NT2/D1 (cell line): ENCODE measurements around the gene SUPT5H.

Experiments used
- DNase-seq: peaks from one replicate; pipeline ENCODE4 v3.0.0-alpha.2; 2011; ENCODE audit warnings: low read depth, low spot score
- H3K27me3 ChIP-seq: 2 replicates; pipeline ENCODE4 v1.6.0; 2011; ENCODE audit warnings: mild to moderate bottlenecking; ENCODE audit not compliant: insufficient read length, insufficient read depth
- H3K36me3 ChIP-seq: 2 replicates; pipeline ENCODE4 v1.6.1; 2011; ENCODE audit warnings: mild to moderate bottlenecking, low read length, mixed read lengths; ENCODE audit not compliant: insufficient read depth, insufficient read length
- H3K4me1 ChIP-seq: 2 replicates; pipeline ENCODE4 v1.5.1; 2011; ENCODE audit not compliant: insufficient read depth, insufficient read length
- H3K4me3 ChIP-seq: 2 replicates; pipeline ENCODE4 v1.5.1; 2011; ENCODE audit warnings: low read depth; ENCODE audit not compliant: insufficient read length
- H3K9ac ChIP-seq: 2 replicates; pipeline ENCODE4 v1.6.0; 2011; ENCODE audit warnings: low read depth; ENCODE audit not compliant: insufficient read length
- H3K9me3 ChIP-seq: 2 replicates; pipeline ENCODE4 v1.5.1; 2011; ENCODE audit warnings: mild to moderate bottlenecking, low read length; ENCODE audit not compliant: insufficient read depth
- SUZ12 ChIP-seq: IDR thresholded peaks from 2 replicates; pipeline ENCODE4 v1.6.1; 2011; ENCODE audit not compliant: insufficient read length, insufficient read depth; ENCODE audit errors: extremely low read depth
- YY1 ChIP-seq: IDR thresholded peaks from 2 replicates; pipeline ENCODE4 v1.6.1; 2011; ENCODE audit not compliant: insufficient read length, insufficient read depth
- ZNF274 ChIP-seq: IDR thresholded peaks from 2 replicates; pipeline ENCODE4 v1.6.1; 2011; ENCODE audit warnings: mild to moderate bottlenecking, low read depth, low read length

SUPT5H gene

GRCh38 chr19:39515551-39516191 lies 70.3 kb downstream of the SUPT5H start:
- no peak for DNase-seq
- Histone ChIP-seq H3K9ac (peak overlapping the region; percentile 87), H3K9me3 (no peaks in the 10 kb centered on the region), H3K4me3 (peak overlapping the region; percentile 75), H3K36me3 (no peaks in the 10 kb centered on the region), H3K27me3 (peaks cover 28% of the 10 kb centered on the region), H3K4me1 (no peaks in the 10 kb centered on the region)
- no peak for TF ChIP-seq SUZ12
- no peak for TF ChIP-seq YY1
- TF ChIP-seq ZNF274, result no peak

DNA sequence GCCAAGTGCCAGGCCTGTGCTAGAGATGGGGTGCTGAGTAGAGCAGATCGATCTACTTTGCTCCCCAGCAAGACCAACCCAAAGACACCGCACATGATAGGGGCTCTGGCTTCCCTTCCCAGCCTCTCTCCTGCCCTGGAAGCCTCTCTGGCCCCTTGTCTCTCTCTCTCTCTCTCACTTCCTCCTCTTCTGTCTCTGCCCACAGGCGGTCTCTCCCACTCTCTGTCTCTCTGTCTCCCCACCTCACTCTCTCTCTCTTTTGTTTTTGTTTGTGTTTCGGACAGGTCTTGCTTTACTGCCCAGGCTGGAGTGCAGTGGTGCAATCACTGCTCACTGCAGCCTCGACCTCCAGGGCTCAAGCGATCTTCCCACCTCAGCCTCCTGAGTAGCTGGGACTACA lies 70.9 kb downstream of the SUPT5H start:
- Histone ChIP-seq H3K27me3 (peaks cover 28% of the 10 kb centered on the region), H3K9ac (peak overlapping the region; percentile 87), H3K36me3 (no peaks in the 10 kb centered on the region), H3K4me3 (peak overlapping the region; percentile 75), H3K9me3 (no peaks in the 10 kb centered on the region), H3K4me1 (no peaks in the 10 kb centered on the region)
- no peak for DNase-seq
- no peak for TF ChIP-seq SUZ12

- H3K9me3 ChIP-seq, result no peaks in the 10 kb centered on the region
- H3K4me3 ChIP-seq, result no peak overlapping the region
- peaks cover 28% of the 10 kb centered on the region for H3K27me3 ChIP-seq
- no peak for DNase-seq
- no peak overlapping the region for H3K9ac ChIP-seq
- no peaks in the 10 kb centered on the region for H3K36me3 ChIP-seq
- TF ChIP-seq SUZ12 (no peak), ZNF274 (no peak), YY1 (no peak)
- H3K4me1 ChIP-seq, result no peaks in the 10 kb centered on the region
Observed at GRCh38 chr19:39517432-39517831, 72.0 kb downstream of the SUPT5H start.

DNA sequence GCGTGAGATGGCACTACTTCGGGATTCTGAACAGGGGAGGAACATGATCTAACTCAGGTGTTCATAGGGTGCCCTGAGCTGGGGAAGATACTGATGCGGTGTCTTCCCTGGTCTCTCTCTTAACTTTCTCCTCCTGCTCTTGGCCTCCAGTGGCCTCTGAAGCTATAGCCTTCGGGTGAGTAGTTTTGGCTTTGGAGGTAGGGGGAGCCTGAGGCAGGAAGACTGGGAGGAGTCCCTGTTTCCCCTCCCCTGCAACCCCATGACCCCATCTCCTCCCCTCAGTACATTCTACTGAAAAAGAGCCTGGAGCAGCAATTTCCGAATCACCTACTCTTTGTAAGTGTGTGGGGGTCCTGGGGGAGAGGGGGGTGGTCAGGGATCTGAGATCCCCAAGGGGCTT lies 73.1 kb downstream of the SUPT5H start:
- peak overlapping the region; percentile 23 for H3K4me3 ChIP-seq
- TF ChIP-seq ZNF274 (no peak), SUZ12 (no peak), YY1 (no peak)

GRCh38 chr19:39518975-39519374 lies 73.6 kb downstream of the SUPT5H start:
- Histone ChIP-seq H3K9ac (peak overlapping the region; percentile 61), H3K9me3 (no peaks in the 10 kb centered on the region), H3K27me3 (peaks cover 22% of the 10 kb centered on the region), H3K36me3 (no peaks in the 10 kb centered on the region), H3K4me1 (no peaks in the 10 kb centered on the region), H3K4me3 (peak overlapping the region; percentile 23)
- DNase-seq, result no peak
- no peak for TF ChIP-seq SUZ12
- TF ChIP-seq YY1, result no peak
- no peak for TF ChIP-seq ZNF274

More for the DNA sequence above, 73.1 kb downstream of the SUPT5H start:
- H3K9ac ChIP-seq, result peak overlapping the region; percentile 61
- no peaks in the 10 kb centered on the region for H3K4me1 ChIP-seq
- no peak for DNase-seq
- H3K27me3 ChIP-seq, result peaks cover 23% of the 10 kb centered on the region
- no peaks in the 10 kb centered on the region for H3K9me3 ChIP-seq
- no peaks in the 10 kb centered on the region for H3K36me3 ChIP-seq

DNA sequence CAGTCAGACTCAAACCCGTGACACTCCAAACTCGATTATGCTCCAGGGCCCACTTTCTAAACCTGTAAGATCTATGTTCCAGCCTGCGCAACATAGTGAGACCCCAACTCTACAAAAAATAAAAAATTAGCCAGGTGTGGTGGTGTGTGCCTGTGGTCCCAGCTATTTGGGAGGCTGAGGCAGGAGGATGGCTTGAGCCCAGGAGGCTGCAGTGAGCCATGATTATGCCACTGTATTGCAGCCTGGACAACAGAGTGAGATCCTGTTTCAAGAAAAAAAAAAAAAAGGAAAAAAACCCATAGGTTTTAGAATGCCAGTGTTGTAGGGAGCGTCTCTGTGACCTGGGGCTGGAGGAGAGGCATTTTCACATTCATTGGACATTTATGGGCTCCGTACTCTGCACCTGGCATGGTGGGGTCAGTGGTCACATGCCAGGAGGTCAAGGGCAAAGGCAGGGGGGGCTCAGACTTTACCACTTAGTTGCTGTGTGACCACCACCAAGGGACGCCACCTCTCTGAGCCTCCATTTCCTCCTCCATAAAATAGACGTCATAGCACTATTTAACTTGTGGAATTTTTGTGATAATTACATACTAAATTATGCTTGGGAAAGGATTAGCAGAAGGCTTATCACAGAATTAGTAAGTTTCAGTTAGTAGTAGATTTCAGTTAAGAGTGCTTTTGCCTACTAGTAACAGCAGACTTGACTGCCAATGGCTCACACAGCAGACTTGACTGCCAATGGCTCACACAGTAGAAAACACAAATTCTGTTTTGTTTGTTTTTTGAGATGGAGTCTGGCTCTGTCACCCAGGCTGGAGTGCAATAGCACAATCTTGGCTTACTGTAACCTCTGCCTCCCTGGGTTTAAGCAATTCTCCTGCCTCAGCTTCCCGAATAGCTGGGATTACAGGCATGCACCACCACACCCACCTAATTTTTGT lies 75.4 kb downstream of the SUPT5H start:
- Histone ChIP-seq H3K4me3 (no peak overlapping the region), H3K4me1 (no peaks in the 10 kb centered on the region), H3K27me3 (peaks cover 6% of the 10 kb centered on the region), H3K9ac (no peak overlapping the region), H3K36me3 (no peaks in the 10 kb centered on the region), H3K9me3 (no peaks in the 10 kb centered on the region)
- DNase-seq, result no peak
- TF ChIP-seq YY1 (no peak), SUZ12 (no peak), ZNF274 (no peak)

DNA sequence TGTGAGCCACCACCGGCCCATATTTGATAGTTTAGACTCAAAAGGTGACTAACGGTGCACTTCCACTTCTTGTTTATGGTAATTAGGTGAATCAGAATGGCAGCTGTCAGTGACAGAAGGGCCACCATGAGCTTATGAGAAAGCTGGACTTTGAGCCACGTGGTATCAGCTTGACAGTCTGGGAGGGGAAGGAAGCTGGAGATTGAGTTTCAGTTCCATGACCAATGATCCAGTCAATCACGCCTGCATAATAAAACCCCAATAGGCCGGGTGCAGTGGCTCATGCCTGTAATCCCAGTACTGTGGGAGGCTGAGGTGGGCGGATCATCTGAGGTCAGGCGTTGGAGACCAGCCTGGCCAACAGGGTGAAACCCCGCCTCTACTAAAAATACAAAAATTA lies 79.1 kb downstream of the SUPT5H start:
- H3K9ac ChIP-seq, result no peak overlapping the region
- TF ChIP-seq ZNF274, result no peak
- TF ChIP-seq YY1, result no peak
- no peak for TF ChIP-seq SUZ12
- H3K4me3 ChIP-seq, result no peak overlapping the region
- no peaks in the 10 kb centered on the region for H3K36me3 ChIP-seq
- no peaks in the 10 kb centered on the region for H3K9me3 ChIP-seq
- H3K27me3 ChIP-seq, result no peaks in the 10 kb centered on the region
- no peak for DNase-seq
- H3K4me1 ChIP-seq, result no peaks in the 10 kb centered on the region
